Loucy (cell line): Measurements from ENCODE around the gene AADACL4.

Experiments
- EZH2phosphoT487 ChIP-seq: fragments of 200-600 bp; IDR thresholded peaks from 2 replicates; pipeline ENCODE4 v1.6.1; 2018; ENCODE audit warnings: antibody characterized with exemption, mild to moderate bottlenecking, moderate library complexity, borderline replicate concordance
- TF ChIP-seq, protein P1 (sequence below): fragments of 200-600 bp; sonication (generic); conservative IDR thresholded peaks from 2 replicates; pipeline ENCODE4 v1.5.1; 2014; ENCODE audit warnings: mild to moderate bottlenecking, antibody characterized with exemption, low read length

DNA sequence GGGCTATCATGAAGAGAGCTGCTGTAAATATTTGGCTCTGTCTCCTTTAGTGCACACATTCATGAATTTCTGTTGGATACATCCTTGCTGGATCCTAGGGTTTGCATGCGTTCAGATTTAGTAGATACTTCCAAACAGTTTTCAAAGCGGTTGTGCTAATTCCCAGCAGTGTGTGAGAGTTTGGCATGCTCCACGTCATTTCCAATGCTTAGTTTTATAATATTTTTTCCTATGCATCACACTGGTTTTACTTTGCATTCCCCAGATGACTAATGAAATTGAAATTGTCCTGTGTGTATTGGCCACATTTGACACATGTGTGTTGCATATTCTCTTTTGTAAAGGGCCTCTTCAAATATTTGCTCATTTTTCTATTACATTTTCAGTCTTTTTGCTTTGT lies 53.5 kb downstream of the AADACL4 start:
- TF ChIP-seq, protein P1, sequence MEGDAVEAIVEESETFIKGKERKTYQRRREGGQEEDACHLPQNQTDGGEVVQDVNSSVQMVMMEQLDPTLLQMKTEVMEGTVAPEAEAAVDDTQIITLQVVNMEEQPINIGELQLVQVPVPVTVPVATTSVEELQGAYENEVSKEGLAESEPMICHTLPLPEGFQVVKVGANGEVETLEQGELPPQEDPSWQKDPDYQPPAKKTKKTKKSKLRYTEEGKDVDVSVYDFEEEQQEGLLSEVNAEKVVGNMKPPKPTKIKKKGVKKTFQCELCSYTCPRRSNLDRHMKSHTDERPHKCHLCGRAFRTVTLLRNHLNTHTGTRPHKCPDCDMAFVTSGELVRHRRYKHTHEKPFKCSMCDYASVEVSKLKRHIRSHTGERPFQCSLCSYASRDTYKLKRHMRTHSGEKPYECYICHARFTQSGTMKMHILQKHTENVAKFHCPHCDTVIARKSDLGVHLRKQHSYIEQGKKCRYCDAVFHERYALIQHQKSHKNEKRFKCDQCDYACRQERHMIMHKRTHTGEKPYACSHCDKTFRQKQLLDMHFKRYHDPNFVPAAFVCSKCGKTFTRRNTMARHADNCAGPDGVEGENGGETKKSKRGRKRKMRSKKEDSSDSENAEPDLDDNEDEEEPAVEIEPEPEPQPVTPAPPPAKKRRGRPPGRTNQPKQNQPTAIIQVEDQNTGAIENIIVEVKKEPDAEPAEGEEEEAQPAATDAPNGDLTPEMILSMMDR, result no peak
- TF ChIP-seq EZH2phosphoT487, result no peak
